SK-N-MC (cell line): ENCODE measurements around the gene SEPHS1.

Source experiments
- EZH2 ChIP-seq: fragments of 200-600 bp; sonication (generic); IDR thresholded peaks from one replicate; pipeline ENCODE4 v1.6.1; 2017; ENCODE audit warnings: antibody characterized with exemption
- POLR2AphosphoS5 ChIP-seq: IDR thresholded peaks from 2 replicates; pipeline ENCODE4 v1.6.1; 2012; ENCODE audit warnings: mild to moderate bottlenecking, low read depth, low read length, borderline replicate concordance

- TF ChIP-seq EZH2 (no peak), POLR2AphosphoS5 (no peak)
These were observed 465 bp downstream of the SEPHS1 start for GRCh38 chr10:13347500-13348156.
